DMS53 treated with DMSO at 0.1 percent for 48 hours (cell line): Measurements from ENCODE around the gene ASB2.

Experiments
- DNase-seq: peaks from one replicate; lab custom pipeline; 2025; ENCODE audit not compliant: unreplicated experiment; lab: John Stamatoyannopoulos, UW

The ASB2 gene

DNA sequence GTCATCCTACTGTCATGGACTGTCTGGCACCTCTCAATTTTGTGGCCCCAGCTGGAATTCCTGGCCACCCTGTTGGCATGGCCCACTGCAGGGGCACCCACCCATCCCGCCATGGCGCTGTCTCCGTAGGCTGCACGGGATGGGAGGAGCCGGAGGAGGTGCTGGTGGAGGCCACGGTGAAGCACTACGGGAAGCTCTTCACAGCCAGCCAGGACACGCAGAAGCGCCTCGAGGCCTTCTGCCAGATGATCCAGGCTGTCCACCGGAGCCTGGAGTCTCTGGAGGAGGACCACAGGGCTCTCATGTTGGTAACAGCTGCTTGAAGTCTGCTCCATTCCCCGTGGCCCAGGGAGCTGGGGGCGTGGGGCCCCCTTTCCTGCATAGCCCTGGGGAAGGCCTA lies 24.6 kb upstream of the ASB2 start:
- no peak for DNase-seq

DNA sequence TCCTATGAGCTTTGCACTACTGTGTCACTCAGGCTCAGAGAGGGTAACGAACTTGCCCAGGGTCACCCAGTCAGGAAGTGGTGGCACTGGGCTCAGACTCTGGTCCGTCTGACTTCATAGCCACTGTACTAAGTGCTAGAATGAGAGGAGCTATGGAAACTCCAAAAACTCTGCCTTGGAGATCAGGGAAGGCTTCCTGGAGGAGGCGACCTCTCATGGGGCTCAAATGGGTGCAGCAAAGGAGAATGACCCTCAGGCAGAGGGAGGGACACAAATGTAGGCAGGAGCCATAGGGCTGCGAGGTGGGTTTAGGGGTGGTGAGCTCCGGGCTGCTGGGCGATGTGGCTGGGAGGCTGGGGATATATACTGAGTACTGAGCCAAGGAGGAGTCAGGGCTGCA lies 23.9 kb upstream of the ASB2 start:
- DNase-seq: no peak

DNA sequence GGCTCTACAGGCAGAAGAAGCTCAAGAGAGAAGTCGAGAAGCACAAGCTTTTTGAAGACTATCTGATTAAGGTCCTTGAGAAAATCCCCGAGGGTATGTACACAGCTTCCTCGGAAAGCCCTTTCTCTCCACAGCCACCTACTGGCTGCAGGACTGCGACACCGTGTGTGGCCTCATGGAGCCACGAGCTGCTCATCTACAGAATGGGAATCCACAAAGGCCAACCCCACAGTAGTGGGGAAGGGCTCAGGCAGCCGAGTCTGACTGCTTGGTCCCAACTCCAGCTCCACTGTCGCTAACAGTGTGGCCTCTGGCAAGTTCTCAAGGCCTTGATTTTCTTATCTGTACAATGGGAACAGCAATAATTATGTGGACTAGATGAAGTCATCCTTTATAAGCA lies 23.2 kb upstream of the ASB2 start:
- no peak for DNase-seq

DNA sequence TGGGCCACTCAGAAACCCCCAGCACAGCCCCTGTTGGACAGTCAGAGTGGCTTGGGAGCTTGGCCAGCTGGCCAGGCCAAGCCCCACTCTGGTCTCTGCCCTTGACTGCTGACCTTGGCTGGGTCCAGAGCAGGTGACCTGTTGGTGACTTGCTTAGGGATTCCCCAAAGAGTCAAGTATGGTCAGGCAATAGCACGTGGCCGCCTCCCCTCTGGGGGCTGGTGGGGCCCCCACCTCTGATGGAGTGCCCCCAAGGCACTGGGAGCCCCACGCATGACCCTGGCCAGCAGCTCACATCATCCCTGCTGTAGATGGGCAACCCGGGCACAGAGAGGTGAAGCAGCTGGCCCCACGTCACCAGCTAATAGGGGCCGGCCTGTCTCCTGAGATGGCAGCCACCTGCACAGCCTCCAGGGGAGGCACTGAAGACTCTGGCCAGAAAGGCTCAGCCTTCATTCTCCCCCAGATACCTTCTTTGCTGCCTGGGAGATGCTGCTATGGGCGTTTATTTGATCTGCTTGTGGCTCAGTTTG lies 22.6 kb upstream of the ASB2 start:
- no peak for DNase-seq

DNA sequence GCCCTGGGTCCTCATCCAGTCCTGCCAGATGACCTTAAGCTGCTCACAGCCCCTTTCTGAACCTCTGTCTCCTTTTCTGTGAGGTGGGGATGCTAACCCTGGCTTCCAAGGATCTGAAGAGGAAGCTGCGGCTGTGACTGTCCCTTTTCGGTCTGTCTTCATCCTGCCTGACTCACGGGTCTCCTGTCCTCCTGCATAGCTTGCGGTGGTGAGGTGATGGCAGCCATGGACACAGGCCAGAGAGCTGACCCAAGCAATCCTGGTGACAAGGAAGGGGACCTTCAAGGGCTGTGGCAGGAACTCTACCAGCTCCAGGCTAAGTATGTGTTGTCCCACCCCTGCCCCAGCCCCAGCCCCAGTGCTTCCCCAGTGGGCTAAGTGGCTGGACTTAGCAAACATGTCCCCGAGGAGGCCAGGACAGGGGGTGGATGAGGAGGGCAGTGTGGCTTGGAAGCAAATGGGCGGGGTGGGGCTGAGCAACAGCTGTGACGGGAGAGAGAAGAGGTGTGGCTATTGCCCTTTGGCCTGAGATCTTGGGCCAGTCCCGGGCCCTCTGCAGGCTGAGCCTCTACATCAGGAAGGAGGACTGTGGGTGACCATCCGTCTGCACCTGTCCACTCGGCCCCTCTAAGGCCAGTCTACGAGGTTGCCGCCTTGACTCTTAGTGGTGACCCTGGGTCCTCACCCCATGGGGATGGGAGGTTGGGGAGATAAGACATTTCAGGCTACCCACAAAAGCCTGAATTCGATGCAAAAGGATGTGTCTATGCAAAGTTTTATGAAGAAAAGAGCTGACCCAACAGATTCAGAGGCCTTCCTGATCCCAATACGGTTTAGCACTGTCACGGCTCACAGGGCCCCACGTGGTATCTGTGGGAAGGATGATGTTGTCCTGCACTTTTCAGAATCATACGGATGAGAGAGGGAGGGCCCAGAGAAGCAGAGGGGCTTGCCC lies 21.8 kb upstream of the ASB2 start:
- no peak for DNase-seq

DNA sequence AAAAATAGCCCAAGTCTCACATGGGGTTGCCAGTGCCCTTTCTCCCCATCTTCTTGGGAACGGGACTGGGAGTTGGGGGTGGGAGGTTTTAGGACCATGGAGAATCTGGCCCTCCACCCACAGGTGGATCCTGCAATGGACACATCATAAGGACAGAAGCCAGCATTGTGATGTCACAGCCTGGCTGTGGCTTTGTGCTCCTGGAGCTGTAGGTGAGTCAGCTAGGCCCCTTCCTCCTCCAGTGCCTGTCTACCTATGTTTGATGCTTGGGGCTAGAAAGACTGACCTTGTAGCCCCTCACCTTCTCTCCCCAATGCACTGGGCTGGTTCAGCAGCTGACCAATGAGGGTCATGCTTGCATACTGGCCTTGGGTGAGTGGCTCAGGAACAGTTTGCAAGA lies 20.7 kb upstream of the ASB2 start, which contains the start of gene CCDC197:
Gene CCDC197, plus strand, starts transcription at position 220 of the 400 bp plus-strand sequence. CDS start 831 bp downstream, outside the sequence.
- DNase-seq: no peak

DNA sequence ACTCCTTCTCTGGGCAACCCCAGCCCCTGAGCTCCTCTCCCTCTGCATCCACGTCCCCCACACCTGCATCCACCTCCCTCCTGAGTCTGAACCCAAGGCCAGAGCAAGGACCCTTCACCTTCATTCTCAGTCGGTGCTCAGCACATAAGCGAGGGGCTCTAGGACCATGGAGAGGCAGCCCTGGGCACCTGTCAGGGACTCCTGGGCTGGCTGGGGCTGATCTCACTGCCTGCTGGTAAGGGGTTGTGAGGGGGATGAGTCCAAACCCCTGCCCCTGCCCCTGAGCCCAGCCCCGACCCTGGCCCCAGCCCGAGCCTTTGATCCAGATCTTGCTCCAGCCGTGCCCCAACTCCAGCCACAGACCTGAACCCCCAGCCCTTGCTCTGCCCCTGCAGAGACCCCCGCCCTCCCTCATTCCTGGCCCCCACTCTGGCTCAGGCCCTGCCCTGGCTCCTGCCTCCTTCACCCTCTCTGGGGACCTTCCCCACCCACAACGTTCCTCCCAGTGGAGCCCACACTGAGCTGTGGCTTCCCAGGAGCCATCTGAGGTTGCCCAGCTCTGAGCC lies 19.8 kb upstream of the ASB2 start:
- no peak for DNase-seq

DNA sequence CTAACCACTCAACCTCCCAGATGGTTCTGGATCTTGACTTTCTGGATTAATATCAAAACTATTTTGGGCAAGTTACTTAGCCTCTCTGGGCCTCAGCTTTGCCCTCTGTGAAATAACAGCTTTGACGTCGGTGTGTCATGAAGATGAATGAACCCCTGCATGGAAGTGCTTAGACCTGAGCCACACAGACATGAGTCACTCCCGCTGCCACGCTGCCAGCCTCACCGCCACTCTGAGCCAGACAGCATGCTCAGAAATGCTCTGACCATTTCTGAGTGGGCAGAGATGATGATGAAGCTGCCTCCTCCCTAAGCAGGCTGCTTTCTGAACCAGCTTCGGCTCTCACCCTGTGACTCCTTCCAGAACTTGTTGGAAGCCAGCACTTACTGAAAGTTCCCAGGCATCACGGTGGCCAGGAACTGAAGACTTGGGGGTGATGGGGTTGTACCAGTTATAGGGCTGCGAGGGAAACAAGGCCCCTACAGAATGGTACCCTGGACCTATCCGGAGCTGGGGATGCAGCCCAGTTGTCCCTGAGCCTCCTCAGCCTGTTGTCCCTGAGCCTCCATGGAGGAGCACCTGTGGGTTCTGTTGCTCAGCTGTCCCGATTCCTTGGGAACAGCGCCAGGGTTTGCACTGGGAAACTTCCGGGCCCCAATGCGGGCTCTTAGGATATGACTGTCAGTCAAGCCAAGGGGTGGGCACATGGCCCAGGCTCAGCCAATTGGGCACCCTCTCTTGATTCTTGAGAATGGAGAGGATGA lies 18.7 kb upstream of the ASB2 start:
- no peak for DNase-seq

DNA sequence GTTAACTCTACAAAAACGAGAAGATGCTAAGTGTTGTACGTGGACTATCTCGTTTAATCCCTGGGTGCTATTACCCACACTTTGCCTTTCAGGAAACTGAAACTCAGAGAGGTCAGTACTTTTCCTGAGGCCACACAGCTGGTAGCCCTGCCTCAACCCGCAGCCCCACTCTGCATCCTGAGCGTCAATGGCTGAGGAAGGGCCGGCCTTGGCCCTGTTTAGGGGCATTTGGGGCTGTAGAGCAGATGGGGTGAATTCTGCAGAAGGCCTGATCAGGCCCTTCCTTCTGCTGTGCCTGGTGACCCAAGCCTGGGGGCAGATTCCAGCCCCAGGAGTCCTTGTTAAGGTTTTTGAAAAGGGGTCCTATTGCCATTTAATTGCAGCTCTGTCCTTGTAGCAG lies 17.0 kb upstream of the ASB2 start:
- no peak for DNase-seq

DNA sequence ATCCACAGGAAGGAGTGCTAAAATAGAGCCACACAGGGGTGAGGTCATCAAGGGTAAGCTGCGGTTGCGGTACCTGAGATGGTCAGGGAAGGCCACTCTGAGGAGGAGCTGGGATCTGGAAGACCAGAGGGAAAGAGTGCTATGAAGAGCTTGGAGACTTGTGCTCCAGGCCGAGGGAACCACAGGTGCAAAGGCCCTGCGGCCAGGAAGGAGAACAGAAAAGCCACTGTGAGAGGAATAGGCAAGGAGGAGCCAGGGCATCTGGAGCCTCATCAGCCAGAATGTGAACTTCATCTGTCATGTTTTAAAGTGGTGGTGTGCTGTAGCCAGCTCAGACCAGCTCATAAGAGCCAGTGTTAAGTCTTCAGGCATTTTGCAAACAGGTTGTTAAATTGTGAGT lies 15.3 kb upstream of the ASB2 start:
- no peak for DNase-seq

DNA sequence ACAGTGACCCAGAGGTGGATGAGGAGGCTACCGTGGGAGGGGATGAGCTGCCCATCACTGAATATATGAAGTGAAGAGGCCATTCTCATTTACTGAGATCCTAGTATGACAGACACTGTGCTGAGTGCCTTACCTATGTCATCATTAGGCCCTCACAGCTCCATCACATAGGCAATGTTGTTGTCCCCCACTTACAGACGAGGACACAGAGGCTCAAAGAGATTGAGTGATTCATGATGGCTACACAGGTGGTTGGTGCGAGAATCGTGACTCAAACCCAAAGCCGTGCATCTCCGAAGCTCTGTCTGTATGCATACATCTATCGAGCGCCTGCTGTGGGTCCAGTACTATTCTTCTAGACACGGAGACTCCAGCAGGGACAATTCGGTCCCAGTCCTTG lies 14.8 kb upstream of the ASB2 start:
- no peak for DNase-seq

DNA sequence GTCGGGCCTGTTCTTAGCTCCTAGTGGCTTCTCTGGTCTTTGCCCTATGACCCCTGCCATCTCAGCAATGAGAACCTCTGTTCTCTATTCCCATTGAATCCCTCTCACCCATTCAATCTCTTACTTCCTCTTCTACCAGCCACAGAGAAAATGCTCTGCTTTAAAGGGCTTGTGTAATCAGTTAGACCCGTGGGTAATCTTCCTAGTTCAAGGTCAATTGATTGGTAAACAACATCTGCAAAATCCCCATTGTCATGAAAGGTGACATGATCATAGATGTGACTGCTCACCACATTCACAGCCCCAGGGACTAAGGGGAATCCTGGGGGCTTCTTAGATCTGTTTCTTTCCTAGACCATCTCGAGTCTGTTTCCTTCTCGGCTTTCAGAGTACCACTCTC lies 13.6 kb upstream of the ASB2 start:
- no peak for DNase-seq

DNA sequence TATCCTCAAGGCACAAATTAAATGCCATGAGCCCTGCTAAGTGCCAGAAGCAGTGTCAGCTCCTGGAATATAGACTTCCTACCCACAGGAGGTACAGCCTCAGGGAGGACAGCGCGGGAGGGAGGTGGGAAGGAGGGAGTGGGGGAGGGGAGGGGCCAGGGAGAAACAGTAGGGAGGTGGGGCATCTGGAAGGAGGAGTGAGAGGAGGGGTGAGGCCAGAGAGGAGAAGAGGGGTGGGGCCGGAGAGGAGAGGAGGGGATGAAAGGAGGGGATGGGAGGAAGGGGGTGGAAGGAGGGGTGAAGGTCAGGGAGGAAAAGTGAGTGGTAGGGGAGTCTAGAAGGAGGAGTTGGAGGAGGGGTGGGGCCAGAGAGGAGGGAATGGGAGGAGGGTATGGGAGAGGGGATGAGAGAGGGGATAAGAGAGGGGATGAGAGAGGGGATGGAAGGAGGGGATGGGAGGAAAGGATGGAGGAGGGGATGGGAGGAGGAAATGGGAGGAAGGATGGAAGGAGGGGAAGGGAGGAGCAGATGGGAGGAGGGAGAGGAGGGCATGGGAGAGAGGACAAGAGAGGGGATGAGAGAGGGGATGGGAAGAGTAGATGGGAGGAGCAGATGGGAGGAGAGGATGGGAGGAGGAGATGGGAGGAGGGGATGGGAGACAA lies 11.6 kb upstream of the ASB2 start:
- no peak for DNase-seq

DNA sequence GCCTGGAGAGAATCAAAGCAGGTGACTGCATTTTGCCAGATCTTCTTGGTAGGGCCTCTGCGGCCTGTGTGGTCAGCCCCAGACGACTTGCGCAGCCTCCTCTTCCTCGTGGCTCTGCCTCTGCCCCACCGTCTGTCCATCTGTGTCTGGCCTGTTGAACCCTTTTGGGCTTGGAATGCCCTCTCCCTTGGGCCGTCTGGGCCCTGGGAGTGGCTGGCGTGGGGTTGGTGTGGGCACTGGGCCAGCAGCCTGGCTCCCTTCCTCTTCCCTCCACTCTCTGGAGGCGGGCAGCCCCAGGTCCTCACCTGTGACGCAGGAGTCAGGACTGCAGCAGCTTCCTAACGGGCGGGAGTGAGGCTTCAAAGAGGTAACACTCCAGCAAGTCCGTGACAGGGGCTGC lies 11.0 kb upstream of the ASB2 start:
- no peak for DNase-seq

DNA sequence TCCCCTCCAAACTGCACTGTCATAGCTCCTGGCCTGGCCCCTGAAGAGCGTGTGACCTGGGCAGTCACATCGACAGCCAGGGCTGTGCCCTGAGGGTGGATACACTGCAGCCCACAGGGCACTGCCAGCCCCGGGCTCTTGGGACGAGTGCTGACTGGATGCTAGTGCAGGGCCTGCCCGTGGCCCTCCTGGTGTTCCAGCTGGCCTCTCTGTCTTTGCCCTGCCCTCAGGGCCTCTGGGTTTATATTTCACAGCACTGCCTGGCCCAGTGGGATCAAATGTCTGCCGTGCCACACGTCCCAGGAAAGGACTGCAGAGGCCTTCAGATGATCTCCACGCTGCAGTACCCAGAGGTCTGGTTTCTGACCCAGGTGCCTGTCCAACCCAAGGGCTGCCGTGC lies 10.6 kb upstream of the ASB2 start:
- no peak for DNase-seq

DNA sequence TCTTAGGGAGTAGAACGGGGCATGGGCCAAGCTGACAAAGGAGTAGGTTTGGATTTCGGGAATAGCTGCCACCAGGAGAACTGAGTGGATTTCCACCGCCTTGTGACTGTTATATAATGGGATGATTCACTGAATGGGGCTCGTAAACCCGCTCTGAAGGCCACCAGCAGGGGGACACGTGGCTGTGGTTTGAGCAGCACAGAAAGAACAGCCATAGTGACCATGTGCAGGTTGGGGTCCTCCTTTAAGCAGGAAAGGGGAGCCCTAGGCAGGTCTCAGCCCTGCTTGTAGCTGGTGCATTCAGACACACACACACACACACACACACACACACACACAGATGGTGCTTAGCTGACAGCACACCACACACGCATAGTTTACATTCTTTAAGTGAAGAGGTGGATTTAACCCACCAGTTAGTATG lies 8.6 kb upstream of the ASB2 start:
- DNase-seq: no peak

DNA sequence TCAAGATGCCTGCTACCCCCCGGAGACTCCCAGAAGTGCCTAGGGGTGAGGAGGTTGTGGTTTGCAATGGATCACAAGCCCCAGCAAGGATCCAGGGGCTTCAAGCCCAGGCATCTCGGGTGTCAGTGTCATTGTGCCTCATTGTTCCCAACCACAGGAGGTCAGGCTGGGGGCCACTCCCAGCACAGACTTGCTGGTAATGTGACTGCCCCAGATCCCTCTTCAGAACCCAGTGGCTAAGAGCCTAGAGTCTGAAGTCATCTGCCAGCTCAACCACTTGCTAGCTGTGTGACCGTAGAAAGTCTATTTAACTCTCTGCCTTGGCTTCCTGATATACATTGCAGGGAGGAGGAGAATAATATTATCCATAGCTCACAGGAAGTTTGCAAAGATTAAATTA lies 7.7 kb upstream of the ASB2 start:
- DNase-seq: no peak

DNA sequence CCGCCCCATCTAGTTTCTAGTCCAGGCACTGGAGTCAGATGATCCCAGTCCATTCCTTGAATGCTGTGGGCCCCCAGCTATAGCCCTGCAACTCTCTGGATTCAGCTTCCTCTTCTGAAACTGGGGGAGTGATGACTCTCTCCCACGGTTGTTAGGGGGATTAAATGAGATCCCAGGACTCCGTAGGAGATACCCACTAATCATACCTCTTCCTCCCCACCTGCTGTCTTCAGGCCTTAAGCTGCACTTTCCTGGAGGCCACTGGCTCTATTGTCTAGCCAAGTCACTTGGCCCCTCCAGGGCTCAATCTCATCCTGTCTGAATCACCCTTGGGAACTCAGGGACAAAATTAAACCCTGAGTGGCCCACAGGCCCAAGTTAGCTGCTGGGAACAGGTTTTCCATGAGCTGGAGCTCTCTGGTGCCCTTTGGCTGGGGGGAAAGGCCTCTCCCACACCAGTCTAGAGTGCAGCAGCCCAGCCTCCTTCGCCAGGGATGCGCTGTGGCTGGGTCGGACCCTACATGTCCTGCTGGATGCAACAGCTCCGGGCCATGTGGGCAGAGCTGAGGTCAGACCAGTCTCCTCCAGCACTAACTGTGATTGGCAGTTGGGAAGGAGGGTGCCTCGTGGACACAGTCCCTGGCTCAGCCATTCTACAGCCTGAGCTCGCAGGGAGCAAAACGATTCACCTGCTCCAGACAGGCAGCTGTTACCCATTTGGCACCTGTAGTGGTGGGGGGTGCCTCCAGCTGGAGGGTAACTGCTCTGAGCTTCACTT lies 6.0 kb upstream of the ASB2 start:
- no peak for DNase-seq

DNA sequence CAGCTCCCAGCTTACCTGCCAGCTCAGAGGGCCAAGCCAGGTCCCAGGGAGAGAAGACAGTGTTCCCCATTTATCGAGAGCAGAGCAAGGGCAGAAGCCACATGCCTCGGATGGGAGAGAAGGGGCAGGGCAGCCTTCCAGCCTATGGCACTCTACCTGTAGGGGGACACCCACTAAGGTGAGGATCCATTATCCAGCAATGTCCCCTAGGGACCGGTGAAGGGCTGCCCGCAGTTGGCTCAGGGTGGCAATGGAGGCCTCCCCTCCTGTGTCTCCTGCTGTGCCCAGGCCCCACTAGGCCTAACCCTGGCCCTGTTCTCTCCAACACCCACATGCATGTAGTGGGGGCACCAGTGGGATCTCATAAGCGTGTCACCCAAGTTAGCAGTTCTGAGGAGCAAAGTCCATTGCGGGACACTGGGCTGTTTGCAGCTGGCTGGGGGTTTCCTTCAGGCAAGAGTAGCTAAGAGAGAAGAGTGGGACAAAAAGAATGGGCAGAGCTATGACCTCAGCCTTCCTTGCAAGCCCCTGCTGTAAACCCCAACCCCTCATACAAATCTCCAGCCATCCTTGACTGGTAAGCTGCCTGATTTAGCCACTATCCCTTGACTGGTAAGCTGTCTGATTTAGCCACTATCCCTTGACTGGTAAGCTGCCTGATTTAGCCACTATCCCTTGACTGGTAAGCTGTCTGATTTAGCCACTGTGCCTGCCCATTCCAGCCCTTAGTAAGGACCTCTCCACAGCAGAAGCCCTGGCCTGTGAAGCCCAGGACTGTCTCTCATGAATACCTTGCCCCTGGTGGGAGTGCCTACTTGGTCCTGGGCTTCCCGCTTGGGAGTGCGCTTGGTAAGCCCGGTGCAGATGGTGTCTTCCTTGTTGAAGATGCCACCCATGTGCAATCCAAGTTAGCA lies 5.2 kb upstream of the ASB2 start:
- DNase-seq: no peak
